Measurements from ENCODE around the gene KRR1. TPM values are rescaled to one million over a fixed set of nuclear protein-coding genes. Genes with fewer than 3 reads are reported as not detected.
"Not testable (repeated sequence)": the region's sequence is repeated elsewhere in the genome, so short reads cannot be mapped to it uniquely, and the experiment has no call there.

Gene KRR1
- total RNA-seq, 2 donors from 2014 or later, result 98.0 to 123 TPM

- H3K9me3 ChIP-seq (ENCODE audit: control insufficient read depth, low read length, poor library complexity, severe bottlenecking), result no peaks in the 10 kb centered on the region
- Mint-ChIP-seq H3K27ac (no peak overlapping the region), H3K36me3 (ENCODE audit: low read depth) (no peaks in the 10 kb centered on the region), H3K27me3 (peaks cover 44% of the 10 kb centered on the region), H3K4me3 (no peak overlapping the region), H3K4me1 (peaks cover 7% of the 10 kb centered on the region)
- DNase-seq, result no peak
- ATAC-seq, result no peak
These were observed 31.5 kb upstream of the KRR1 start for GRCh38 chr12:75542942-75543341.

GRCh38 chr12:75539889-75540288 is 28.5 kb upstream of the KRR1 start:
- H3K9me3 ChIP-seq (ENCODE audit: control insufficient read depth, low read length, poor library complexity, severe bottlenecking), result no peaks in the 10 kb centered on the region
- H3K27ac Mint-ChIP-seq, result no peak overlapping the region
- peaks cover 28% of the 10 kb centered on the region for H3K27me3 Mint-ChIP-seq
- DNase-seq, result no peak
- H3K4me1 Mint-ChIP-seq, result peaks cover 7% of the 10 kb centered on the region
- H3K4me3 Mint-ChIP-seq, result no peak overlapping the region
- H3K36me3 Mint-ChIP-seq (ENCODE audit: low read depth), result no peaks in the 10 kb centered on the region
- no peak for ATAC-seq

DNA sequence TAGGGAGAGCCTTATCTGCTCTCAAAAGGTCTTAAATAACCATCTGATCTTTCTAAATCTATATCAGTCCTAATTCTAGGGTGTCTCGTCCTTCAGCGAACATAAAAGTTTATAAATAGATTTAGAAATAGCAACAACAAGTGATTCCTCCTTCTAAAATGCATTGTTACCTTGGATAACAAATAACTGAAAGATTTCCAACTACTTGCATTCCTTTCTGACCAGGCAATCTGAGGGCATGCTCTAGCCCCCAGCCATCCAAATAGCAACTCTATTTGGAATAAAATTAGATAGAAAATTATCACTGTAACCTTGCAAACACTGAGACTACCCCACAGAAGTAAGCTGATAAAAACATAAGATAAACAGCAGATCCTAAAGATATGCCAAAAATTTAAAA is 21.8 kb upstream of the KRR1 start:
- no peaks in the 10 kb centered on the region for H3K4me1 Mint-ChIP-seq
- ATAC-seq, result no peak

DNA sequence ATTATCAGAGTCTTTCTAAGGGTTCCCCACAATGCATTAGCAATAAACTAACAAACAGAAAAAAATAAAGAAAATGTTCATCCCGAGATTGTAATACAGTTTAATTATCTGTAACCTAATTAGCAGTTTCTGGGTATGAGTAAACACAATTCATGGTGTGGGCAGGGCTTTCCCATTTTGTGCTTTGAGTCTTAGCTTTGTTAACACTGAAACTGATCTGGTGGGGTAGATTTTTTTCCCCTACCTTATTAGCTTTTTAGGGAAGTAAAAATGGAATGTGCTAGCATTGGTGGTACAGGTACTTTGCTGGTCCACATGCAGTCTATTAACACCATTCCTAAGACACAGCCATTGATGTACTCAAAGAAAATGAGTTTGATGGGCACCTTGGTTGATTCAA is 18.4 kb upstream of the KRR1 start:
- peaks cover 25% of the 10 kb centered on the region for H3K27me3 Mint-ChIP-seq
- H3K27ac Mint-ChIP-seq, result no peak overlapping the region
- ATAC-seq (no peak), DNase-seq (no peak)
- no peak overlapping the region for H3K4me3 Mint-ChIP-seq
- H3K4me1 Mint-ChIP-seq, result peaks cover 4% of the 10 kb centered on the region
- no peaks in the 10 kb centered on the region for H3K9me3 ChIP-seq (ENCODE audit: control insufficient read depth, low read length, poor library complexity, severe bottlenecking)
- no peaks in the 10 kb centered on the region for H3K36me3 Mint-ChIP-seq (ENCODE audit: low read depth)

More for the DNA sequence above, 21.8 kb upstream of the KRR1 start:
- H3K27me3 Mint-ChIP-seq, result peaks cover 10% of the 10 kb centered on the region
- no peak for DNase-seq
- no peaks in the 10 kb centered on the region for H3K36me3 Mint-ChIP-seq (ENCODE audit: low read depth)
- H3K27ac Mint-ChIP-seq, result no peak overlapping the region
- no peak overlapping the region for H3K4me3 Mint-ChIP-seq
- H3K9me3 ChIP-seq (ENCODE audit: control insufficient read depth, low read length, poor library complexity, severe bottlenecking), result no peaks in the 10 kb centered on the region

DNA sequence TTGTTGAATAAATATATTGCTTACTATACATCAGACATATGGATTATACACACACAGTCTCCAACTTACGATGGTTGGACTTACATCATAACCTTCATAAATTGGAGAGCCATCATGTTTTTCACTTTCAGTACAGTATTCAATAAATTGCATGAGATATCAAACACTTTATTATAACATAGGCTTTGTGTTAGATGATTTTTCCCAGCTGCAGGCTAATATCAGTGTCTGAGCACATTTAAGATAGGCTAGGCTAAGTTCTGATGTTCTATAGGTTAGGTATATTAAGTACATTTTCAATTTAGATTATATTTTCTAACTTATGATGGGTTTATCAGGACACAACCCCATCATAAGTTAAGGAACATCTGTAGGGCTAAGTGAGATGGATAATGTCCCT is 17.9 kb upstream of the KRR1 start:
- no peaks in the 10 kb centered on the region for H3K9me3 ChIP-seq (ENCODE audit: control insufficient read depth, low read length, poor library complexity, severe bottlenecking)
- Mint-ChIP-seq H3K4me1 (peaks cover 4% of the 10 kb centered on the region), H3K4me3 (no peak overlapping the region), H3K36me3 (ENCODE audit: low read depth) (no peaks in the 10 kb centered on the region), H3K27ac (no peak overlapping the region), H3K27me3 (peaks cover 27% of the 10 kb centered on the region)
- DNase-seq, result no peak
- no peak for ATAC-seq

GRCh38 chr12:75528692-75529091 is 17.3 kb upstream of the KRR1 start:
- peaks cover 4% of the 10 kb centered on the region for H3K4me1 Mint-ChIP-seq

DNA sequence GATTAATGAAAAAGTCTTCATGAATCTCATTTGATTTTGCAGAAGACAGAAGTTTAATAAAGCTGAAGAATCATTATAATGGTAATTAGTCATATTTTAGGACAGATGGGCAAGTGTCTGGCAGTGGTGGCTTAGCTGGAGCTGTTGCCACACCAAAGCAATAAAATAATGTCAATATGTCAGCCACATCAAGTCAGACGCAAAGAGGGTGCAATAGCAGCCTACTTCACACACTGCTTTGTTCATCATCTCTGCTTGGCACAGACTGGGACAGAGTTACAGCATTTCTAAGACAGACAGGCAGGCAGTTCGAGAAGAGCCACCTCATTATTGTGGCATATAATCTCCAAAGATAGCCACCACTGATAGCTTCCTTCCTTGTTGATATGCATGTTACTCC is 16.9 kb upstream of the KRR1 start:
- H3K9me3 ChIP-seq (ENCODE audit: control insufficient read depth, low read length, poor library complexity, severe bottlenecking), result no peaks in the 10 kb centered on the region
- peaks cover 28% of the 10 kb centered on the region for H3K27me3 Mint-ChIP-seq
- peaks cover 4% of the 10 kb centered on the region for H3K4me1 Mint-ChIP-seq
- ATAC-seq (no peak), DNase-seq (no peak)
- no peaks in the 10 kb centered on the region for H3K36me3 Mint-ChIP-seq (ENCODE audit: low read depth)
- H3K27ac Mint-ChIP-seq, result no peak overlapping the region
- H3K4me3 Mint-ChIP-seq, result no peak overlapping the region

More at GRCh38 chr12:75528692-75529091, 17.3 kb upstream of the KRR1 start:
- no peak for ATAC-seq
- DNase-seq, result no peak
- H3K27me3 Mint-ChIP-seq, result peaks cover 27% of the 10 kb centered on the region
- no peak overlapping the region for H3K4me3 Mint-ChIP-seq
- H3K9me3 ChIP-seq (ENCODE audit: control insufficient read depth, low read length, poor library complexity, severe bottlenecking), result no peaks in the 10 kb centered on the region
- H3K27ac Mint-ChIP-seq, result no peak overlapping the region
- no peaks in the 10 kb centered on the region for H3K36me3 Mint-ChIP-seq (ENCODE audit: low read depth)

DNA sequence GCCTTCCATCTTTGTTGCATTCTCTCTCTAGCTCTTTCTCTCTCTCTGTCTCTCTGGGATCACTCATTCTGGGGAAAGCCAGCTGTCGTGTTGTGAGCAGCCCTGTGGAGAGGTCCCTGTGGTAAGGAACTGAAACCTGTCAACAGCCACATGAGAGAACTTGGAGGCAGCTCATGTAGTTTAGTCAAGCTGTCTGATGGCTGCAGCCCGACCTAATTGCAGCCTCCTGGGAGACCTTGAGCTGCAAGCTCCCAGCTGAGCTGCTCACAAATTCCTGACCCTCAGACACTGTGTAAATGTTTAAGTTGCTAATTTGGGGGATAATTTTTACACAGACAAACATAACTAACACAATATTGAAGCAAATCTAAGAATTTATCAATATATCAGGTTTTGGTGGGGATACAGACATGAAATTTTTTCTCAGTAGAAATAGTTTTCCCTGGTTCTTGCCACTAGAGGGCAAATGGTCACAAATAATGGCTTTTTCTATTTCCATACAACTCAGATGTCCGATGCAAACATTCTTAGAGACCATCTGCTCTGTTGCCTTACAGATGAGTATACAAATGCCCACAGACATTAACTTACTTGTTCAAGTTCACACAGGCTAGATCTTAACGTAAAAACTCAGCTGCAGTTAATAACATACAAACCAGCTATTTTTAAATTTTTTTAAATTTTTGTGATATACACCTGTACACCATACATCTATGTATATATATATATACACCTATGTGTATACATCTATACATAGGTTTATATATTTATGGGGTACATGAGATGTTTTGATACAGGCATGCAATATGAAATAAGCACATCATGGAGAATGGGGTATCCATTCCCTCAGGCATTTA is 15.5 kb upstream of the KRR1 start:
- Mint-ChIP-seq H3K36me3 (ENCODE audit: low read depth) (no peaks in the 10 kb centered on the region), H3K27me3 (peaks cover 42% of the 10 kb centered on the region), H3K4me1 (peaks cover 4% of the 10 kb centered on the region), H3K4me3 (no peak overlapping the region), H3K27ac (peak overlapping the region; percentile 89)
- H3K9me3 ChIP-seq (ENCODE audit: control insufficient read depth, low read length, poor library complexity, severe bottlenecking), result no peaks in the 10 kb centered on the region
- ATAC-seq (peak; percentile 59), DNase-seq (no peak)

- no peak for DNase-seq
- Mint-ChIP-seq H3K36me3 (ENCODE audit: low read depth) (no peaks in the 10 kb centered on the region), H3K27ac (no peak overlapping the region), H3K27me3 (peaks cover 42% of the 10 kb centered on the region), H3K4me1 (peaks cover 4% of the 10 kb centered on the region), H3K4me3 (no peak overlapping the region)
- no peaks in the 10 kb centered on the region for H3K9me3 ChIP-seq (ENCODE audit: control insufficient read depth, low read length, poor library complexity, severe bottlenecking)
- no peak for ATAC-seq
These were observed 13.9 kb upstream of the KRR1 start for GRCh38 chr12:75525263-75525662.

DNA sequence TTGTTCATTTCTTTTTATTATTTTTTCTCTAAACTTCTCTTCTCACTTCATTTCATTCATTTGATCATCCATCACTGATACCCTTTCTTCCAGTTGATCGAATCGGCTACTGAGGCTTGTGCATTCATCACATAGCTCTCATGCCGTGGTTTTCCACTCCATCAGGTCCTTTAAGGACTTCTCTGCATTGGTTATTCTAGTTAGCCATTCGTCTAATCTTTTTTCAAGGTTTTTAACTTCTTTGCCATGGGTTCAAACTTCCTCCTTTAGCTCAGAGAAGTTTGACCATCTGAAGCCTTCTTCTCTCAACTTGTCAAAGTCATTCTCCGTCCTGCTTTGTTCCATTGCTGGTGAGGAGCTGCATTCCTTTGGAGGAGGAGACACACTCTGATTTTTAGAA is 10.7 kb upstream of the KRR1 start:
- H3K4me3 Mint-ChIP-seq; H3K9me3 ChIP-seq (ENCODE audit: control insufficient read depth, low read length, poor library complexity, severe bottlenecking); ATAC-seq; H3K27ac Mint-ChIP-seq; H3K4me1 Mint-ChIP-seq; H3K36me3 Mint-ChIP-seq (ENCODE audit: low read depth); DNase-seq: not testable (repeated sequence)
- H3K27me3 Mint-ChIP-seq, result peaks cover 33% of the 10 kb centered on the region

DNA sequence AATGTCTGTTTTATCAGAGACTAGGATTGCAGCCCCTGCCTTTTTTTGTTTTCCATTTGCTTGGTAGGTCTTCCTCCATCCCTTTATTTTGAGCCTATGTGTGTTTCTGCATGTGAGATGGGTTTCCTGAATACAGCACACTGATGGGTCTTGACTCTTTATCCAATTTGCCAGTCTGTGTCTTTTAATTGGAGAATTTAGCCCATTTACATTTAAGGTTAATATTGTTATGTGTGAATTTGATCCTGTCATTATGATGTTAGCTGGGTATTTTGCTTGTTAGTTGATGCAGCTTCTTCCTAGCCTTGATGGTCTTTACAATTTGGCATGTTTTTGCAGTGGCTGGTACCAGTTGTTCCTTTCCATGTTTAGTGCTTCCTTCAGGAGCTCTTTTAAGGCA is 9.8 kb upstream of the KRR1 start:
- peaks cover 25% of the 10 kb centered on the region for H3K27me3 Mint-ChIP-seq
- not testable (repeated sequence) for H3K27ac Mint-ChIP-seq

DNA sequence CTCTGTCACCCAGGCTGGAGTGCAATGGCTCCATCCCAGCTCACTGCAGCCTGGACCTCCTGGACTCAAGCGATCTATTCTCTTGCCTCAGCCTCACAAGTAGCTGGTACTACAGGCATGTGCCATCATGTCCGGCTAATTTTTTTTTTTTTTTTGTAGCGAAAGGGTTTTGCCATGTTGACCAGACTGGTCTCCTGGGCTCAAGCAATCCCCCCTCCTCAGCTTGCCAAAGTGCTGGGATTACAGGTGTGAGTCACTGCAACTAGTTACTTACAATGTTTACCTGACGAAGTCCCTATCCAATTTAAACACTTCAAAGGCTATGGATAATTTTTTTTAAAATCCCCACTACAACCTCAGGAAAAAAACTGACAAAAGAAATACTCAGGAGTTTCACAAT is 1.8 kb downstream of the KRR1 start:
- no peaks in the 10 kb centered on the region for H3K27me3 Mint-ChIP-seq

More for the DNA sequence above, 9.8 kb upstream of the KRR1 start:
- not testable (repeated sequence) for H3K4me3 Mint-ChIP-seq; H3K36me3 Mint-ChIP-seq (ENCODE audit: low read depth); H3K9me3 ChIP-seq (ENCODE audit: control insufficient read depth, low read length, poor library complexity, severe bottlenecking); DNase-seq; ATAC-seq; H3K4me1 Mint-ChIP-seq

GRCh38 chr12:75508159-75508558 is 3.2 kb downstream of the KRR1 start:
- no peaks in the 10 kb centered on the region for H3K9me3 ChIP-seq (ENCODE audit: control insufficient read depth, low read length, poor library complexity, severe bottlenecking)
- no peaks in the 10 kb centered on the region for H3K27me3 Mint-ChIP-seq
- DNase-seq (no peak), ATAC-seq (no peak)
- no peak overlapping the region for H3K27ac Mint-ChIP-seq
- peaks cover 31% of the 10 kb centered on the region for H3K4me1 Mint-ChIP-seq
- no peak overlapping the region for H3K4me3 Mint-ChIP-seq
- H3K36me3 Mint-ChIP-seq (ENCODE audit: low read depth), result peaks cover 4% of the 10 kb centered on the region

More for the DNA sequence above, 1.8 kb downstream of the KRR1 start:
- DNase-seq (no peak), ATAC-seq (no peak)
- H3K4me1 Mint-ChIP-seq, result peaks cover 31% of the 10 kb centered on the region
- peak overlapping the region; percentile 99 for H3K27ac Mint-ChIP-seq
- no peak overlapping the region for H3K4me3 Mint-ChIP-seq
- H3K36me3 Mint-ChIP-seq (ENCODE audit: low read depth), result peaks cover 2% of the 10 kb centered on the region
- no peaks in the 10 kb centered on the region for H3K9me3 ChIP-seq (ENCODE audit: control insufficient read depth, low read length, poor library complexity, severe bottlenecking)

GRCh38 chr12:75507086-75507485 is 4.3 kb downstream of the KRR1 start:
- Mint-ChIP-seq H3K27me3 (no peaks in the 10 kb centered on the region), H3K27ac (peak overlapping the region; percentile 51), H3K4me3 (peak overlapping the region; percentile 71), H3K36me3 (ENCODE audit: low read depth) (peaks cover 4% of the 10 kb centered on the region), H3K4me1 (peaks cover 31% of the 10 kb centered on the region)
- no peaks in the 10 kb centered on the region for H3K9me3 ChIP-seq (ENCODE audit: control insufficient read depth, low read length, poor library complexity, severe bottlenecking)
- ATAC-seq (no peak), DNase-seq (no peak)

Data from T-helper 17 cell (primary cell).